HepG2 (cell line): ENCODE measurements around the gene NR5A2. TPM values are rescaled to one million over a fixed set of nuclear protein-coding genes. Genes with fewer than 3 reads are reported as not detected.

Experiments
- ATAC-seq: fragments of 200-7000 bp; cut with Tn5 transposase; 3 replicates; pipeline ENCODE4 v1.9.1; 2020; ENCODE audit warnings: mild to moderate bottlenecking, moderate library complexity
- BruUV-seq: library from RNA; stranded (reverse); fragments of 400-500 nt; replicated peaks from 2 replicates; lab custom pipeline; 2021; lab: Mats Ljungman, UMichigan
- CTCF ChIA-PET: fragments of 300-600 bp; formaldehyde crosslinking; extraction: SDS; loops from one replicate; lab custom pipeline; 2021; ENCODE audit warnings: low total read pairs, inconsistent platforms, low intra/inter-chr PET ratio; lab: Yijun Ruan, JAX
- POLR2A ChIA-PET: fragments of 350-600 bp; sonication (Branson Sonifier 250); formaldehyde crosslinking; loops from one replicate; lab custom pipeline; 2020; ENCODE audit warnings: antibody characterized with exemption, inconsistent platforms; lab: Yijun Ruan, JAX
- DNase-seq: peaks from one replicate; pipeline ENCODE4 v3.0.0-alpha.2; 2015; ENCODE audit warnings: low spot score
- FAIRE-seq: peaks from 3 replicates; lab custom pipeline; 2011; peaks lifted over from hg19 to GRCh38; lab: Jason Lieb, UNC
- H2AFZ ChIP-seq: one replicate; pipeline ENCODE4 v1.6.1; 2011; ENCODE audit warnings: low read length, inconsistent platforms
- H3K27ac ChIP-seq: fragments of 300-600 bp; 3 replicates; pipeline ENCODE4 v1.8.0; 2011; ENCODE audit warnings: mixed run types, mild to moderate bottlenecking, mixed read lengths, low read length, inconsistent platforms; ENCODE audit not compliant: insufficient read depth; ENCODE audit errors: extremely low read length
- H3K27me3 ChIP-seq, 2 experiments: fragments of 200-600 bp in 1 of 2; 2 replicates in 1 of 2; 3 replicates in 1 of 2; pipeline versions ENCODE4 v1.6.0 to v1.8.0; 2011; ENCODE audit warnings: low read length in 2 of 2, mild to moderate bottlenecking in 2 of 2, moderate library complexity in 2 of 2, inconsistent platforms in 1 of 2; ENCODE audit not compliant: insufficient read depth in 2 of 2, control insufficient read depth in 1 of 2
- H3K36me3 ChIP-seq, 2 experiments: fragments of 200-600 bp in 1 of 2; replicated peaks in 1 of 2; 2 replicates in 1 of 2; 3 replicates in 1 of 2; pipeline versions ENCODE4 v1.5.1 to v1.8.0; 2011; ENCODE audit warnings: low read length in 2 of 2, inconsistent platforms in 1 of 2; ENCODE audit not compliant: insufficient read depth in 2 of 2, control insufficient read depth in 1 of 2
- H3K4me1 ChIP-seq: 2 replicates; pipeline ENCODE4 v1.5.1; 2012; ENCODE audit warnings: low read length, inconsistent platforms; ENCODE audit not compliant: insufficient read depth
- H3K4me2 ChIP-seq: 2 replicates; pipeline ENCODE4 v1.6.0; 2011; ENCODE audit warnings: low read depth, low read length, inconsistent platforms
- H3K4me3 ChIP-seq, 3 experiments: fragments of 200-600 bp in 1 of 3; sonication (generic), shearing (Covaris generic) in 1 of 3; replicated peaks in 1 of 3; 2 replicates each; pipeline ENCODE4 v1.5.1; 2011 to 2016; ENCODE audit warnings: low read length in 3 of 3, inconsistent platforms in 2 of 3, low read depth in 2 of 3, mild to moderate bottlenecking in 2 of 3, control low read depth in 1 of 3, mixed read lengths in 1 of 3; ENCODE audit not compliant: insufficient read depth in 1 of 3
- H3K79me2 ChIP-seq: one replicate; pipeline ENCODE4 v1.6.1; 2011; ENCODE audit warnings: low read length, inconsistent platforms; ENCODE audit not compliant: insufficient read depth
- H3K9ac ChIP-seq: 2 replicates; pipeline ENCODE4 v1.6.0; 2011; ENCODE audit warnings: mild to moderate bottlenecking, low read depth, low read length, inconsistent platforms; ENCODE audit not compliant: insufficient read depth
- H3K9me3 ChIP-seq: 2 replicates; pipeline ENCODE4 v1.5.1; 2012; ENCODE audit warnings: mild to moderate bottlenecking, low read length
- H4K20me1 ChIP-seq: 2 replicates; pipeline ENCODE4 v1.6.0; 2011; ENCODE audit warnings: inconsistent platforms, mild to moderate bottlenecking, low read length, moderate library complexity; ENCODE audit not compliant: insufficient read depth
- KLF12 ChIP-seq: sonication (generic); formaldehyde crosslinking; IDR thresholded peaks from 2 replicates; pipeline ENCODE4 v1.4.0; 2020; ENCODE audit warnings: missing genetic modification reagents, borderline replicate concordance
- MBNL3 ChIP-seq: fragments of 250-450 bp; sonication (Bioruptor Pico); conservative IDR thresholded peaks from 2 replicates; pipeline ENCODE4 v1.8.0; 2022; ENCODE audit warnings: mild to moderate bottlenecking, inconsistent platforms
- SOX13 ChIP-seq, 3 experiments: fragments of 450-650 bp in 1 of 3; sonication (generic) in 1 of 3; formaldehyde crosslinking in 1 of 3; IDR thresholded peaks in 2 of 3; conservative IDR thresholded peaks in 1 of 3; 2 replicates each; pipeline versions ENCODE4 v1.5.0 to v1.6.1; 2016 to 2020; ENCODE audit warnings: antibody characterized with exemption in 1 of 3, mild to moderate bottlenecking in 1 of 3, missing compliant biosample characterization in 1 of 3, missing genetic modification reagents in 1 of 3, moderate library complexity in 1 of 3
- ZNF263 ChIP-seq: sonication (generic); formaldehyde crosslinking; IDR thresholded peaks from 2 replicates; pipeline ENCODE4 v1.4.0; 2020; ENCODE audit warnings: missing genetic modification reagents
- in situ Hi-C: cut with HindIII; loops from 2 replicates; pipeline ENCODE4 v1.10.0; 2017; ENCODE audit warnings: low pct_unique_long_range_greater_than_20kb; ENCODE audit not compliant: extremely low pct_ligation_motif_present
- intact Hi-C: fragments of 100-400 bp; cut with micrococcal nuclease; formaldehyde crosslinking; loops from one replicate; pipeline ENCODE4 v1.10.0; 2022; ENCODE audit not compliant: unreplicated experiment
- polyA plus RNA-seq, 8 experiments: library from polyadenylated mRNA; depleted of rRNA in 3 of 8; stranded (reverse) in 7 of 8; unstranded in 1 of 8; fragments of >200 nt; fragmentation: Illumina TruSeq in 4 of 8; extraction: Trizol in 4 of 8; gene quantifications; 2 replicates each; pipeline versions ENCODE4 v1.2.1 to v1.2.3, GENCODE V29; 2011 to 2016; ENCODE audit warnings: low read depth in 4 of 8, missing spikeins in 1 of 8, mixed read lengths in 1 of 8; ENCODE audit not compliant: insufficient read depth in 1 of 8
- total RNA-seq, 5 experiments: library from RNA; depleted of rRNA; stranded (reverse); fragments of >200 nt; fragmentation: Illumina TruSeq; extraction: Trizol; gene quantifications; 2 replicates each; pipeline ENCODE4 v1.2.3, GENCODE V29; 2016; ENCODE audit warnings: low read depth in 1 of 5
- TF ChIP-seq, protein P1 (sequence below): sonication (generic); formaldehyde crosslinking; IDR thresholded peaks from 2 replicates; pipeline ENCODE4 v1.4.0; 2020; ENCODE audit warnings: mild to moderate bottlenecking, missing genetic modification reagents
- TF ChIP-seq, protein P2 (sequence below): sonication (generic); formaldehyde crosslinking; IDR thresholded peaks from 2 replicates; pipeline ENCODE4 v1.9.0; 2021; ENCODE audit warnings: missing genetic modification reagents, mild to moderate bottlenecking, borderline replicate concordance
- TF ChIP-seq, protein P3 (sequence below): sonication (generic); formaldehyde crosslinking; IDR thresholded peaks from 2 replicates; pipeline ENCODE4 v1.5.0; 2020; ENCODE audit warnings: missing genetic modification reagents, mild to moderate bottlenecking, borderline replicate concordance
- TF ChIP-seq, protein P4 (sequence below): sonication (generic); formaldehyde crosslinking; IDR thresholded peaks from 2 replicates; pipeline ENCODE4 v1.4.0; 2020; ENCODE audit warnings: mild to moderate bottlenecking, missing genetic modification reagents
- TF ChIP-seq, protein P5 (sequence below): sonication (generic); formaldehyde crosslinking; IDR thresholded peaks from 2 replicates; pipeline ENCODE4 v1.5.0; 2020; ENCODE audit warnings: missing genetic modification reagents, mild to moderate bottlenecking, borderline replicate concordance
- TF ChIP-seq, protein P6 (sequence below): sonication (generic); formaldehyde crosslinking; IDR thresholded peaks from 2 replicates; pipeline ENCODE4 v1.5.1; 2020; ENCODE audit warnings: mild to moderate bottlenecking, missing genetic modification reagents, borderline replicate concordance

Gene NR5A2
- total and polyA plus RNA-seq, 2 of the 13 experiments (the other 11 are each of a cell fraction or from before 2014, with no cell fraction given), result 0.24 to 2.8 TPM

DNA sequence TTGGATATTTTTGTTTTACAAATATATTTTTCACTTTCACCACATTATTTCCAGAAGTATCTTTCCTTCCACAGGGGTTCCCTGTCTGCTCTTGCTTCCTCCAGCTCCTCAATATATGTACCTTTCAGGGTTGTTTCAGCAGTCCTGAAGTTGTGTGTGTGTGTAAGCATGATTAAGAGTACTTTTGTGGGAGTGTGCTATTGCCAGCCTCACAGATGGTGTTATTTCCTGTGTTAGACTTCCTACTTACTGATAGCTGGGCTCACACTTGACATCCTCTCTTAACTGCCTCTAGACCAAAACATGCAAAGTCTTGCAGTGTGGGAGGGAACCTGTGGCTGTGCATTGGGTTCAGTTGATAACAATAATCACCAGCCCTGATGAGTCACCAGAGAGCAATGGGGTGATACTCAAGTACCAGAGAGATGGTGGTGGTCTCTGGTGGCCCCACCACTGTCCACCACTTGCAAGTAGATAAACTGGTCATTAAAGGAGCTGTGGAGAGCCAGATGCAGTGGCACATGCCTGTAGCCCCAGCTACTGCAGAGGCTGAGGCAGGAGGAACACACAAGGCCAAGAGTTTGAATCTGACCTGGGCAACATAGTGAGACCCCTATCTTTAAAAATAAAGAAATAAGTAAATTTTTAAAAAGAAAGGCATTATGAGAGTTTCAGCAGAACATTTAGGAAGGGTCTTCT lies 126.7 kb downstream of the NR5A2 start:
- FAIRE-seq, result no peak
- Histone ChIP-seq H3K27me3 (no peaks in the 10 kb centered on the region), H4K20me1 (no peaks in the 10 kb centered on the region), H3K4me2 (no peak overlapping the region), H3K4me1 (no peaks in the 10 kb centered on the region), H2AFZ (no peak overlapping the region), H3K9ac (no peak overlapping the region), H3K36me3 (no peaks in the 10 kb centered on the region), H3K79me2 (no peaks in the 10 kb centered on the region), H3K9me3 (no peaks in the 10 kb centered on the region), H3K27ac (no peak overlapping the region), H3K4me3 (no peak overlapping the region)
- in situ Hi-C loops, result no loop called here
- no peak for ATAC-seq
- DNase-seq, result no peak
- no TSS peak for BruUV-seq
- ChIA-PET POLR2A (no interaction called here), CTCF (no interaction called here)
- intact Hi-C loops, result no loop called here
- TF ChIP-seq, protein P1, sequence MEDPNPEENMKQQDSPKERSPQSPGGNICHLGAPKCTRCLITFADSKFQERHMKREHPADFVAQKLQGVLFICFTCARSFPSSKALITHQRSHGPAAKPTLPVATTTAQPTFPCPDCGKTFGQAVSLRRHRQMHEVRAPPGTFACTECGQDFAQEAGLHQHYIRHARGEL (CRISPR knock-in tag), result no peak
- TF ChIP-seq, protein P2, sequence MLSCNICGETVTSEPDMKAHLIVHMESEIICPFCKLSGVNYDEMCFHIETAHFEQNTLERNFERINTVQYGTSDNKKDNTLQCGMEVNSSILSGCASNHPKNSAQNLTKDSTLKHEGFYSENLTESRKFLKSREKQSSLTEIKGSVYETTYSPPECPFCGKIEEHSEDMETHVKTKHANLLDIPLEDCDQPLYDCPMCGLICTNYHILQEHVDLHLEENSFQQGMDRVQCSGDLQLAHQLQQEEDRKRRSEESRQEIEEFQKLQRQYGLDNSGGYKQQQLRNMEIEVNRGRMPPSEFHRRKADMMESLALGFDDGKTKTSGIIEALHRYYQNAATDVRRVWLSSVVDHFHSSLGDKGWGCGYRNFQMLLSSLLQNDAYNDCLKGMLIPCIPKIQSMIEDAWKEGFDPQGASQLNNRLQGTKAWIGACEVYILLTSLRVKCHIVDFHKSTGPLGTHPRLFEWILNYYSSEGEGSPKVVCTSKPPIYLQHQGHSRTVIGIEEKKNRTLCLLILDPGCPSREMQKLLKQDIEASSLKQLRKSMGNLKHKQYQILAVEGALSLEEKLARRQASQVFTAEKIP (CRISPR knock-in tag), result no peak
- no peak for TF ChIP-seq SOX13 (IDR thresholded peaks at IDR 0.05)
- TF ChIP-seq SOX13 (CRISPR knock-in tag; conservative IDR thresholded peaks at IDR 0.05 in 1 of 2, IDR thresholded peaks at IDR 0.05 in 1 of 2), result no peak
- no peak for TF ChIP-seq ZNF263 (CRISPR knock-in tag)
- TF ChIP-seq, protein P3, sequence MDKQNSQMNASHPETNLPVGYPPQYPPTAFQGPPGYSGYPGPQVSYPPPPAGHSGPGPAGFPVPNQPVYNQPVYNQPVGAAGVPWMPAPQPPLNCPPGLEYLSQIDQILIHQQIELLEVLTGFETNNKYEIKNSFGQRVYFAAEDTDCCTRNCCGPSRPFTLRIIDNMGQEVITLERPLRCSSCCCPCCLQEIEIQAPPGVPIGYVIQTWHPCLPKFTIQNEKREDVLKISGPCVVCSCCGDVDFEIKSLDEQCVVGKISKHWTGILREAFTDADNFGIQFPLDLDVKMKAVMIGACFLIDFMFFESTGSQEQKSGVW (CRISPR knock-in tag), result no peak
- TF ChIP-seq, protein P4, sequence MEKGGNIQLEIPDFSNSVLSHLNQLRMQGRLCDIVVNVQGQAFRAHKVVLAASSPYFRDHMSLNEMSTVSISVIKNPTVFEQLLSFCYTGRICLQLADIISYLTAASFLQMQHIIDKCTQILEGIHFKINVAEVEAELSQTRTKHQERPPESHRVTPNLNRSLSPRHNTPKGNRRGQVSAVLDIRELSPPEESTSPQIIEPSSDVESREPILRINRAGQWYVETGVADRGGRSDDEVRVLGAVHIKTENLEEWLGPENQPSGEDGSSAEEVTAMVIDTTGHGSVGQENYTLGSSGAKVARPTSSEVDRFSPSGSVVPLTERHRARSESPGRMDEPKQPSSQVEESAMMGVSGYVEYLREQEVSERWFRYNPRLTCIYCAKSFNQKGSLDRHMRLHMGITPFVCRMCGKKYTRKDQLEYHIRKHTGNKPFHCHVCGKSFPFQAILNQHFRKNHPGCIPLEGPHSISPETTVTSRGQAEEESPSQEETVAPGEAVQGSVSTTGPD (CRISPR knock-in tag), result no peak
- TF ChIP-seq, protein P5, sequence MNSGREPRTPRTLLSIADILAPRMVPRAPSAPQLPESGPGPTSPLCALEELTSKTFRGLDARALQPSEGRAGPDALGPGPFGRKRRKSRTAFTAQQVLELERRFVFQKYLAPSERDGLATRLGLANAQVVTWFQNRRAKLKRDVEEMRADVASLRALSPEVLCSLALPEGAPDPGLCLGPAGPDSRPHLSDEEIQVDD, result no peak
- no peak for TF ChIP-seq KLF12 (CRISPR knock-in tag)
- no peak for TF ChIP-seq MBNL3
- TF ChIP-seq, protein P6, sequence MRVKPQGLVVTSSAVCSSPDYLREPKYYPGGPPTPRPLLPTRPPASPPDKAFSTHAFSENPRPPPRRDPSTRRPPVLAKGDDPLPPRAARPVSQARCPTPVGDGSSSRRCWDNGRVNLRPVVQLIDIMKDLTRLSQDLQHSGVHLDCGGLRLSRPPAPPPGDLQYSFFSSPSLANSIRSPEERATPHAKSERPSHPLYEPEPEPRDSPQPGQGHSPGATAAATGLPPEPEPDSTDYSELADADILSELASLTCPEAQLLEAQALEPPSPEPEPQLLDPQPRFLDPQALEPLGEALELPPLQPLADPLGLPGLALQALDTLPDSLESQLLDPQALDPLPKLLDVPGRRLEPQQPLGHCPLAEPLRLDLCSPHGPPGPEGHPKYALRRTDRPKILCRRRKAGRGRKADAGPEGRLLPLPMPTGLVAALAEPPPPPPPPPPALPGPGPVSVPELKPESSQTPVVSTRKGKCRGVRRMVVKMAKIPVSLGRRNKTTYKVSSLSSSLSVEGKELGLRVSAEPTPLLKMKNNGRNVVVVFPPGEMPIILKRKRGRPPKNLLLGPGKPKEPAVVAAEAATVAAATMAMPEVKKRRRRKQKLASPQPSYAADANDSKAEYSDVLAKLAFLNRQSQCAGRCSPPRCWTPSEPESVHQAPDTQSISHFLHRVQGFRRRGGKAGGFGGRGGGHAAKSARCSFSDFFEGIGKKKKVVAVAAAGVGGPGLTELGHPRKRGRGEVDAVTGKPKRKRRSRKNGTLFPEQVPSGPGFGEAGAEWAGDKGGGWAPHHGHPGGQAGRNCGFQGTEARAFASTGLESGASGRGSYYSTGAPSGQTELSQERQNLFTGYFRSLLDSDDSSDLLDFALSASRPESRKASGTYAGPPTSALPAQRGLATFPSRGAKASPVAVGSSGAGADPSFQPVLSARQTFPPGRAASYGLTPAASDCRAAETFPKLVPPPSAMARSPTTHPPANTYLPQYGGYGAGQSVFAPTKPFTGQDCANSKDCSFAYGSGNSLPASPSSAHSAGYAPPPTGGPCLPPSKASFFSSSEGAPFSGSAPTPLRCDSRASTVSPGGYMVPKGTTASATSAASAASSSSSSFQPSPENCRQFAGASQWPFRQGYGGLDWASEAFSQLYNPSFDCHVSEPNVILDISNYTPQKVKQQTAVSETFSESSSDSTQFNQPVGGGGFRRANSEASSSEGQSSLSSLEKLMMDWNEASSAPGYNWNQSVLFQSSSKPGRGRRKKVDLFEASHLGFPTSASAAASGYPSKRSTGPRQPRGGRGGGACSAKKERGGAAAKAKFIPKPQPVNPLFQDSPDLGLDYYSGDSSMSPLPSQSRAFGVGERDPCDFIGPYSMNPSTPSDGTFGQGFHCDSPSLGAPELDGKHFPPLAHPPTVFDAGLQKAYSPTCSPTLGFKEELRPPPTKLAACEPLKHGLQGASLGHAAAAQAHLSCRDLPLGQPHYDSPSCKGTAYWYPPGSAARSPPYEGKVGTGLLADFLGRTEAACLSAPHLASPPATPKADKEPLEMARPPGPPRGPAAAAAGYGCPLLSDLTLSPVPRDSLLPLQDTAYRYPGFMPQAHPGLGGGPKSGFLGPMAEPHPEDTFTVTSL, result no peak
